ENCODE results near the gene LRRC56.

Gene LRRC56

DNA sequence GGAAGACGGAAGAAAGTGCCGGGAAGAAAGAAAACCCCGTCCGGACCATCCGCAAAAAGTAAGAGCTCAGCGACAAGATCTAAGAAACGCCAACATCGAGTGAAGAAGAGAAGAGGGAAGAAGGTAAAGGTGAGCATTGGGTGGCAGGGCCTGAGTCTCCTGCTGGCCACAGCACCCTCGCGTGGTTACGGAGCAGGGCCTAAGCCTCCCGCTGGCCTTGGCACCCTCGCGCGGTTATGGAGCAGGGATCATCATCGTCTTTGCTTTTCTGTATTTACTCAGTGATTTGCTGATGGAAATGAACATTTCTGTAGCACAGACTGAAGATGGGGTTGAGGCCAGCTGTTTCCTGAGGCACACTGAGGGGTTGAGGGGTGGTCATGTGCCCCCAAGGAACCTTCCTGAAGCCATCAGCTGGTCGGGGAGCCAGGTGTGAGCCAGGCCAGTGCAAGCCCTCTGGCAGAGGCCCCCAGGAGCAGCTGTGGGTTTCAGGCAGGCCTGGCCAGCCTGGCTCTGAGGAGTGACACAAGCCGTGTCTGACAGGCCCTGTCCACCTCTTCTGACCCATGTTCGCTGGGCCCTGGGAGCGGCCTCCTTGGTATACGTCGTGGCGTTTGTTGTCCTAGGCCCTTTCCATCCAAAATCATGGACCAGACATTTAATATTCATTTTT lies 64.4 kb downstream of the LRRC56 start:
- no peak for DNase-seq (ENCODE audit: low read depth)

DNA sequence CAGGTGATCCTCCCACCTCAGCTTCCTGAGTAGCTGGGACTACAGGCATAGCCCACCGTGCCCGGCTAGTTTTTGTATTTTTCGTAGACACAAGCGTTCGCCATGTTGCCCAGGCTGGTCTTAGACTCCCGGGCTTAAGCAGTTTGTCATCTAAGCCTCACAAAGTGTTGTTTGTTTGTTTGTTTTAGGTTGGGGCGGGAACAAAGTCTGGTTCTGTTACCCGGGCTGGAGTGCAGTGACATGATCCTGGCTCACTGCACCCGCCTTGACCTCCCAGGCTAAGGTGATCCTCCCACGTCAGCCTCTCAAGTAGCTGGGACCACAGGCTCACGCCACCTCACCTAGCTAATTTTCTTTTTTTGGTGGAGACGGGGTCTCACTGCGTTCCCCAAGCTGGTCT lies 65.8 kb downstream of the LRRC56 start:
- DNase-seq (ENCODE audit: low read depth) = no peak
